HepG2 (cell line): ENCODE results near the gene FGF19. TPM values are rescaled to one million over a fixed set of nuclear protein-coding genes. Genes with fewer than 3 reads are reported as not detected.

ENCODE experiments used
- CREM ChIP-seq, 2 experiments: sonication (generic) in 1 of 2; formaldehyde crosslinking in 1 of 2; IDR thresholded peaks; 2 replicates each; pipeline versions ENCODE4 v1.4.0 to v1.6.1; 2016 to 2020; ENCODE audit warnings: antibody characterized with exemption in 1 of 2, mild to moderate bottlenecking in 1 of 2, missing genetic modification reagents in 1 of 2
- EEA1 ChIP-seq: sonication (generic); formaldehyde crosslinking; IDR thresholded peaks from 2 replicates; pipeline ENCODE4 v1.5.1; 2020; ENCODE audit warnings: mild to moderate bottlenecking, missing genetic modification reagents, borderline replicate concordance
- HDAC1 ChIP-seq: sonication (generic); formaldehyde crosslinking; IDR thresholded peaks from 2 replicates; pipeline ENCODE4 v1.5.1; 2020; ENCODE audit warnings: mild to moderate bottlenecking, missing genetic modification reagents
- JARID2 ChIP-seq: sonication (generic); formaldehyde crosslinking; IDR thresholded peaks from 2 replicates; pipeline ENCODE4 v1.8.1; 2023; ENCODE audit warnings: missing genetic modification reagents, inconsistent platforms; ENCODE audit not compliant: insufficient replicate concordance
- KLF11 ChIP-seq: IDR thresholded peaks from 2 replicates; pipeline ENCODE4 v1.6.1; 2016; ENCODE audit warnings: missing compliant biosample characterization
- LCORL ChIP-seq, 2 experiments: fragments of 450-650 bp in 1 of 2; sonication (generic) in 1 of 2; formaldehyde crosslinking in 1 of 2; IDR thresholded peaks; 2 replicates each; pipeline versions ENCODE4 v1.5.0 to v1.6.1; 2017 to 2020; ENCODE audit warnings: antibody characterized with exemption in 1 of 2, missing genetic modification reagents in 1 of 2
- MIXL1 ChIP-seq: IDR thresholded peaks from 2 replicates; pipeline ENCODE4 v1.6.1; 2016
- MTF2 ChIP-seq: sonication (generic); formaldehyde crosslinking; IDR thresholded peaks from 2 replicates; pipeline ENCODE4 v1.5.0; 2020; ENCODE audit warnings: missing genetic modification reagents, borderline replicate concordance
- MYPOP ChIP-seq: sonication (generic); formaldehyde crosslinking; IDR thresholded peaks from 2 replicates; pipeline ENCODE4 v1.8.1; 2023; ENCODE audit warnings: mild to moderate bottlenecking, moderate library complexity, missing genetic modification reagents
- NR2F2 ChIP-seq: IDR thresholded peaks from 2 replicates; pipeline ENCODE4 v1.6.1; 2012; ENCODE audit warnings: low read depth, inconsistent platforms, borderline replicate concordance
- PHF21A ChIP-seq: sonication (generic); formaldehyde crosslinking; IDR thresholded peaks from 2 replicates; pipeline ENCODE4 v1.5.0; 2020; ENCODE audit warnings: mild to moderate bottlenecking, missing genetic modification reagents
- RAD21 ChIP-seq: fragments of 450-650 bp; formaldehyde crosslinking; IDR thresholded peaks from 2 replicates; pipeline ENCODE4 v1.5.0; 2020; ENCODE audit warnings: mild to moderate bottlenecking
- RFX5 ChIP-seq: IDR thresholded peaks from 2 replicates; pipeline ENCODE4 v1.6.1; 2011; ENCODE audit warnings: low read depth, low read length, improper control_type of control experiment
- SMYD3 ChIP-seq: sonication (generic); formaldehyde crosslinking; IDR thresholded peaks from 2 replicates; pipeline ENCODE4 v1.8.1; 2023; ENCODE audit warnings: mild to moderate bottlenecking, missing genetic modification reagents
- SNAPC2 ChIP-seq: sonication (generic); formaldehyde crosslinking; IDR thresholded peaks from 2 replicates; pipeline ENCODE4 v1.8.1; 2022; ENCODE audit warnings: mild to moderate bottlenecking, missing genetic modification reagents
- SP2 ChIP-seq: sonication (generic); formaldehyde crosslinking; IDR thresholded peaks from 2 replicates; pipeline ENCODE4 v1.5.1; 2020; ENCODE audit warnings: mild to moderate bottlenecking, missing genetic modification reagents
- TCF7 ChIP-seq: sonication (generic); IDR thresholded peaks from 2 replicates; pipeline ENCODE4 v1.6.1; 2016; ENCODE audit warnings: antibody characterized with exemption, low read depth
- TFE3 ChIP-seq: IDR thresholded peaks from 2 replicates; pipeline ENCODE4 v1.6.1; 2016
- TRIM24 ChIP-seq: sonication (generic); formaldehyde crosslinking; IDR thresholded peaks from 2 replicates; pipeline ENCODE4 v1.8.0; 2022; ENCODE audit warnings: mild to moderate bottlenecking, missing genetic modification reagents
- U2AF2 ChIP-seq: fragments of 200-400 bp; formaldehyde crosslinking; IDR thresholded peaks from 2 replicates; pipeline ENCODE4 v1.6.1; 2017; ENCODE audit warnings: low read depth, mild to moderate bottlenecking, low read length
- ZBTB44 ChIP-seq: sonication (generic); formaldehyde crosslinking; IDR thresholded peaks from 2 replicates; pipeline ENCODE4 v1.4.0; 2020; ENCODE audit warnings: missing genetic modification reagents
- ZFP36L1 ChIP-seq: sonication (generic); formaldehyde crosslinking; IDR thresholded peaks from 2 replicates; pipeline ENCODE4 v1.8.0; 2022; ENCODE audit warnings: mild to moderate bottlenecking, missing genetic modification reagents, moderate library complexity
- ZNF230 ChIP-seq: sonication (generic); formaldehyde crosslinking; IDR thresholded peaks from 2 replicates; pipeline ENCODE4 v1.4.0; 2020; ENCODE audit warnings: mild to moderate bottlenecking, missing genetic modification reagents
- ZNF556 ChIP-seq: sonication (generic); formaldehyde crosslinking; IDR thresholded peaks from 2 replicates; pipeline ENCODE4 v1.4.0; 2020; ENCODE audit warnings: mild to moderate bottlenecking, missing genetic modification reagents, borderline replicate concordance
- ZNF569 ChIP-seq: sonication (generic); formaldehyde crosslinking; IDR thresholded peaks from 2 replicates; pipeline ENCODE4 v1.5.0; 2020; ENCODE audit warnings: mild to moderate bottlenecking, missing genetic modification reagents, moderate library complexity, borderline replicate concordance
- ZNF780A ChIP-seq: sonication (generic); formaldehyde crosslinking; IDR thresholded peaks from 2 replicates; pipeline ENCODE4 v1.8.0; 2022; ENCODE audit warnings: mild to moderate bottlenecking, missing genetic modification reagents, moderate library complexity
- ZNF83 ChIP-seq: sonication (generic); formaldehyde crosslinking; IDR thresholded peaks from 2 replicates; pipeline ENCODE4 v1.4.0; 2020; ENCODE audit warnings: missing genetic modification reagents, mild to moderate bottlenecking, borderline replicate concordance
- polyA plus RNA-seq, 8 experiments: library from polyadenylated mRNA; depleted of rRNA in 3 of 8; stranded (reverse) in 7 of 8; unstranded in 1 of 8; fragments of >200 nt; fragmentation: Illumina TruSeq in 4 of 8; extraction: Trizol in 4 of 8; gene quantifications; 2 replicates each; pipeline versions ENCODE4 v1.2.1 to v1.2.3, GENCODE V29; 2011 to 2016; ENCODE audit warnings: low read depth in 4 of 8, missing spikeins in 1 of 8, mixed read lengths in 1 of 8; ENCODE audit not compliant: insufficient read depth in 1 of 8
- total RNA-seq, 5 experiments: library from RNA; depleted of rRNA; stranded (reverse); fragments of >200 nt; fragmentation: Illumina TruSeq; extraction: Trizol; gene quantifications; 2 replicates each; pipeline ENCODE4 v1.2.3, GENCODE V29; 2016; ENCODE audit warnings: low read depth in 1 of 5

FGF19 gene
- total and polyA plus RNA-seq, 2 of the 13 experiments (the other 11 are each of a cell fraction or from before 2014, with no cell fraction given) = 0.07 TPM; not detected in 1

- TF ChIP-seq ZFP36L1 (CRISPR knock-in tag) (0 out of 2 replicates have a peak, but pooled peaks have one; percentile 75), MTF2 (CRISPR knock-in tag) (no peak), ZNF230 (peak; percentile 88; the same call in 1 of the 2 replicates), U2AF2 (no peak), EEA1 (CRISPR knock-in tag) (no peak), JARID2 (CRISPR knock-in tag) (peak; percentile 62), ZNF780A (CRISPR knock-in tag) (no peak), SNAPC2 (CRISPR knock-in tag) (peak; percentile 91), NR2F2 (no peak), MYPOP (CRISPR knock-in tag) (peak; percentile 71; the same call in 1 of the 2 replicates), PHF21A (CRISPR knock-in tag) (peak; percentile 56; the same call in 1 of the 2 replicates), ZNF556 (CRISPR knock-in tag) (peak; percentile 86), SP2 (CRISPR knock-in tag) (peak; percentile 59), ZBTB44 (no peak), MIXL1 (CRISPR knock-in tag) (no peak), RFX5 (no peak), HDAC1 (CRISPR knock-in tag) (peak; percentile 96), TCF7 (no peak; the same call in 1 of the 2 replicates), ZNF569 (CRISPR knock-in tag) (no peak), CREM (IDR thresholded peaks at IDR 0.05) (0 out of 2 replicates have a peak, but pooled peaks have one; percentile 20), CREM (CRISPR knock-in tag; IDR thresholded peaks at IDR 0.05) (no peak), ZNF83 (no peak; the same call in 1 of the 2 replicates), SMYD3 (CRISPR knock-in tag) (no peak; the same call in 1 of the 2 replicates), RAD21 (CRISPR knock-in tag) (no peak; the same call in 1 of the 2 replicates), TRIM24 (CRISPR knock-in tag) (no peak), KLF11 (peak; percentile 30; the same call in 1 of the 2 replicates), LCORL (IDR thresholded peaks at IDR 0.05) (no peak), LCORL (CRISPR knock-in tag; IDR thresholded peaks at IDR 0.05) (peak; percentile 61), TFE3 (CRISPR knock-in tag) (peak; percentile 22; the same call in 1 of the 2 replicates)
Observed at GRCh38 chr11:69674886-69675714, 28.7 kb downstream of the FGF19 start, which contains the start of gene LTO1 (continued).
